HL-60 (cell line): ENCODE data around the gene FAF1.

ENCODE experiments used
- CTCF ChIP-seq: IDR thresholded peaks from one replicate; pipeline ENCODE4 v1.5.1; 2011; ENCODE audit warnings: low read length, control low read depth, inconsistent platforms; ENCODE audit not compliant: insufficient read depth
- GABPA ChIP-seq: IDR thresholded peaks from 2 replicates; pipeline ENCODE4 v1.6.1; 2012; ENCODE audit warnings: low read depth

- TF ChIP-seq CTCF (no peak), GABPA (no peak)
Observed at GRCh38 chr1:50981741-50982140, 21.7 kb upstream of the FAF1 start.
